GM12872 (cell line): ENCODE measurements around the gene NID1.

Source experiments
- CTCF ChIP-seq: IDR thresholded peaks from 3 replicates; pipeline ENCODE4 v1.5.1; 2011; ENCODE audit warnings: low read depth, mild to moderate bottlenecking, low read length, moderate library complexity; ENCODE audit not compliant: insufficient read depth

The NID1 gene

DNA sequence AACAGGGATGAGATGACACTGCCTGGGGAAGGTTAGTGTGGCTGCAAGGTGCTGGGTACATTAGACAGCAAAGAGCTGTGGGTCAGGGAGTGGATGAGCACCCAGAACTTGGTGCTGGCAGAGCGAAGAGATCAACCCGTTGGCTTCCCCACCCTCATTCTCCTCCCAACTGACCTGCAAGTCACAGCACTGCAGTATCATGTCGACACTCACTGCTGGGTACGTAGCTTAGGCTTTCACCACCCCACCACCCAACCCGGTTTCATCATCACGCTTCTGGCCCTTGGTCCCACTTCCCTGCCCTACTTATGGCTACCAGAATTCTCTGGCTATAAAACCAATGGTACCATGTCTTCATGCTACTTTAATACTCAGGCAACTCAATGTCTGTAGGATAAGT lies 124.6 kb downstream of the NID1 start:
- no peak for TF ChIP-seq CTCF

DNA sequence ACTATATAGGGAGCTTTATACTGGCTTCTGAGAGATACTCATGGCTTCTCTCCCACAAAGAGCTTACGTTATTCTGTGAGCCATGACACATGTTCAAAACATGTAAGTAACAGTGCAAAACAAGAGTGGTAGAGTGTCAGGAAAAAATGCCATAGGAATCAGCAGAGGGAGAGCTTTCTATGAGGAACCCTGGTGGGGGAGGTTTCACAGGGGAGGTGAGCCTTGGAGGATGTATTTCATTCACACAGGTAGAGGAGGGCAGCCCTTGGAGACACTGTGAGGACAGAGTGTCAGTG lies 125.5 kb downstream of the NID1 start:
- TF ChIP-seq CTCF = no peak

GRCh38 chr1:235938709-235939479 lies 126.0 kb downstream of the NID1 start:
- no peak for TF ChIP-seq CTCF

GRCh38 chr1:235937123-235937522 lies 127.8 kb downstream of the NID1 start:
- no peak for TF ChIP-seq CTCF

DNA sequence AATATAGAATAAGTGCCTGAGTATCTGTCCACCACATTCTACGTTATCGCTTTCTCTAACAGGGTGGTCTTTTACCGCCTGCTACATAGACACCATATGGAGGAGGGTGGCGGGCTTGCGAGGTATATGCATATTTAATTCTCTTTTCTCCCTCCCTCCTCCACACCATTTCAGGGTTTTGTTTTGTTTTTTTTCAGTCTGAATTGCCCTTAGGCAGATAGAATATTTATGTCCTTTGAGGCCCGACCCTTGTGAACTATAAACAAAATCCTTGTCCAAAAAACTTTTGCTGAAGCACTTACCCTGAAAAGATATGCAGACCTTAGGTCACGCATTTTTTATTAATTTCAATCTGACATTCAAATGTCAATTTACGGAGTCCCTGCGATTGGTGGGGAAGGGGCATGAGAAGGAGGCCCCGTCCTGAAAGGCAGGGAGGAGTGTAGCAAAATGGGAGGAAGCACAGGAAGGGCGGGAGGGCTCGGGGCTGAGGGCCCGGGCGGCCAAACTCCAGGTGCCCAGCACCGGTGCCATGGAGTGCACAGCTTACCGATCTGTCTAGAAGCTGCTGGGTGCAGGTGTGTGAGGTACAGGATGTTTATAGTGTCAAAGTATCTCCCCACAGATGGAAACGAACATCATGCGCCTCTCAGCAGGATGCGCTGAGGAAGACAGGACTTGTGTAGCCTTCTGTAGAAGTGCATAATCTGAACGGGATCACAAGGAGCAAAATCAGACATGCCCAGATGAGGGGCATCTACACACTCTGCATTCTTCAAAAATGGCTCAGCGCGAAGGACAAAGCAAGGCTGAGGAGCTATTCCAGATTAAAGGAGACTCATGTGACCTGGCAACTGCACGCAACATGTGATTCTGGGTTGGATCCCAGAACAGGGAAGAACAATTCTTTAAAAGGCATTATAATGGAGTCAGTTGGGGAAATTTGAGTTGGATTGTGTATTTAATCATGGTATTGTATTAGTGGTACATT lies 129.4 kb downstream of the NID1 start:
- no peak for TF ChIP-seq CTCF

- TF ChIP-seq CTCF = no peak
These were observed 131.1 kb downstream of the NID1 start for GRCh38 chr1:235933766-235934116.

DNA sequence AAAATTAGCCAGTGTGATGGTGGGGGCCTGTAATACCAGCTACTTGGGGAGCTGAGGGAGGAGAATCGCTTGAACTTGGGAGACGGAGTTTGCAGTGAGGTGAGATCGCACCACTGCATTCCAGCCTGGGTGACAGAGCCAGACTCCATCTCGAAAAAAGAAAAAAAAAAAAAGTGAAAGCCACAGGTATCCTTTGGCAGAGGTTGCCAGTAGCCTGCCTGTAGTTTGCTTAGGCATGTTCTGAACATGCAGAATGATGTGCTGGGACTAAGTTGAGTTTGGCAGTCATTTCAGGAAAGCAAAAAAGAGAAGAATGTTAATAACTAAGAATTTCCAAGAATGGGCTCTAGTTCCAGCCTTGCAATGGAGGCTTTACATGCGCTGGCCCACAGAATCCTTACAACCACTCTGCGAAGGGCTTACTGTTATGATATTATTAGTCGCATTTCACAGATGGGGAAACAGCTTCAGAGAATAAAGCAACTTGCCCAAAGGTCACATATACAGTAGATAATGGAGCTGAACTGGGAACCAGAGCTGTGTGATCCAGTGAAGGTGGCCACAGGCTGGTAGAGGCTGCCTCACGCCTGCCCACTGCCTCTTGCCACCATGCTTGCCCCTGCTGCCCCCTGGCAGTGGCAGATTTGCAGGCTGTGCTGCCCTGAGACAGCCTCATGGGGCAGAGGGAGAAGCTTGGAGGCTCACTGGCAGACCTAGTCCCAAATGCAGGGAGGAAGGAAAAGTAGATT lies 131.7 kb downstream of the NID1 start:
- TF ChIP-seq CTCF = peak; percentile 18; the same call in 1 of the 3 replicates
